ENCODE data around the gene FAM227A.

GRCh38 chr22:38611559-38611958, 44.6 kb downstream of the FAM227A start:
- TF ChIP-seq CTCF (IDR thresholded peaks at IDR 0.05) (no peak), EP300 (IDR thresholded peaks at IDR 0.05) (no peak), POLR2A (IDR thresholded peaks at IDR 0.05) (no peak), POLR2AphosphoS5 (IDR thresholded peaks at IDR 0.05) (no peak)
